ENCODE results near the gene CMKLR1. TPM values are rescaled to one million over a fixed set of nuclear protein-coding genes. Genes with fewer than 3 reads are reported as not detected.
A peak's percentile ranks its signal among the peaks of the same experiment; 100 is the strongest.

CMKLR1 gene
- total RNA-seq, 1 experiment from 2014 or later: 0.24 TPM

DNA sequence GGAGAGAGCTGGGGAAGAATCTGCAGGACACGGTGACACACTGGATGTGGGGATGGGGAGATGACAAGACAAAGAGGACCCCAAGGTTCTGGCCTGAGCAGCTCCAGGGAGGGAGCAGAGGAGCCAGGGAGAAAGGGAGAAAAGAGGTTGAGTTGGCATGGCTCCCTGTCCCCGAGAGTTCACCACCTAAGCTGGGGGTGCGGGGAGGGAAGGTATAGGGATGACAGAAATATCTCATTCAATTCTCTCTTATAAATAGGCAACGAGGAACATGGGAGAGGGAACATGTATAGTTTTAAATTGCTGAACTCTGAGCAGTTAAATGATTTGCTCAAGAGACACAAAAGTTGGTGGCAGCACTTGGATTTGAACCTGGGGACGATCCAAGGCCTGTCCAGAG lies 85.1 kb downstream of the CMKLR1 start:
- TF ChIP-seq EZH2 (IDR thresholded peaks at IDR 0.05; ENCODE audit: borderline replicate concordance, low read depth, low read length, poor library complexity, severe bottlenecking): no peak
- TF ChIP-seq, protein P1, sequence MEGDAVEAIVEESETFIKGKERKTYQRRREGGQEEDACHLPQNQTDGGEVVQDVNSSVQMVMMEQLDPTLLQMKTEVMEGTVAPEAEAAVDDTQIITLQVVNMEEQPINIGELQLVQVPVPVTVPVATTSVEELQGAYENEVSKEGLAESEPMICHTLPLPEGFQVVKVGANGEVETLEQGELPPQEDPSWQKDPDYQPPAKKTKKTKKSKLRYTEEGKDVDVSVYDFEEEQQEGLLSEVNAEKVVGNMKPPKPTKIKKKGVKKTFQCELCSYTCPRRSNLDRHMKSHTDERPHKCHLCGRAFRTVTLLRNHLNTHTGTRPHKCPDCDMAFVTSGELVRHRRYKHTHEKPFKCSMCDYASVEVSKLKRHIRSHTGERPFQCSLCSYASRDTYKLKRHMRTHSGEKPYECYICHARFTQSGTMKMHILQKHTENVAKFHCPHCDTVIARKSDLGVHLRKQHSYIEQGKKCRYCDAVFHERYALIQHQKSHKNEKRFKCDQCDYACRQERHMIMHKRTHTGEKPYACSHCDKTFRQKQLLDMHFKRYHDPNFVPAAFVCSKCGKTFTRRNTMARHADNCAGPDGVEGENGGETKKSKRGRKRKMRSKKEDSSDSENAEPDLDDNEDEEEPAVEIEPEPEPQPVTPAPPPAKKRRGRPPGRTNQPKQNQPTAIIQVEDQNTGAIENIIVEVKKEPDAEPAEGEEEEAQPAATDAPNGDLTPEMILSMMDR (conservative IDR thresholded peaks at IDR 0.05; ENCODE audit: low read depth, low read length): no peak
- Histone ChIP-seq H3K9me3 (ENCODE audit: low read depth, low read length, poor library complexity, severe bottlenecking) (no peaks in the 10 kb centered on the region), H3K27ac (ENCODE audit: low read depth, low read length, poor library complexity, severe bottlenecking) (no peak overlapping the region), H3K4me3 (ENCODE audit: low read depth, low read length, poor library complexity, severe bottlenecking) (no peak overlapping the region), H3K36me3 (ENCODE audit: insufficient read depth, low read length, poor library complexity, severe bottlenecking) (no peaks in the 10 kb centered on the region), H3K4me1 (ENCODE audit: insufficient read depth, low read length, poor library complexity, severe bottlenecking) (no peaks in the 10 kb centered on the region), H3K27me3 (replicated peaks; ENCODE audit: insufficient read depth, low read depth, low read length, poor library complexity) (peaks cover 65% of the 10 kb centered on the region)
- no peak for DNase-seq (ENCODE audit: low spot score)
- BruUV-seq (replicated peaks): no TSS peak
- POLR2A ChIA-PET (ENCODE audit: low non-redundant PET): no interaction called here
- intact Hi-C loops (cut with micrococcal nuclease; ENCODE audit: unreplicated experiment): loop anchor here (10.0 kb wide), 1 partner anchor 201 kb away; no protein-coding TSS in a partner anchor
- CTCF ChIA-PET: interaction anchor here (0.6 kb wide), 1 partner anchor 210 kb away, joined by 7 read pairs; no protein-coding TSS in a partner anchor

DNA sequence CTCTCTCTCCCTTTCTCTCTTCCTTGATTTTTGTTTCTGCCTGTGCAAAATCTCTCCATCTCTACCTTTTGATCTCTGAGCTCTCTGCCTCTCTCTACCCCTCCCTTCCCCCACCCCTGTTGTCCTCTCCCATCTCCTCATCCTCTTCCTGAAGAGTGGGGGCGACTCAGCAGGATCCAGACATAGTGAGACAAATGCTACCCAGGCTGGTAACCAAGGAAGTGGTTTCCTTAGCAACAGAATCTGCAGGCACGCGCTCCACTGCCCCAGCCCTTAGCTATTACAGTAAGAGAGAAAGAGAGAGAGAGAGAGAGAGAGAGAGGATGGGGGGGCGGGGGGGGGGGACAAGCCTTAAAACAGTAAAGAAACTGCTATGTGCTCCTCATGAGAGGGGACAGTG lies 85.6 kb downstream of the CMKLR1 start:
- Histone ChIP-seq H3K27ac (ENCODE audit: low read depth, low read length, poor library complexity, severe bottlenecking) (no peak overlapping the region), H3K27me3 (replicated peaks; ENCODE audit: insufficient read depth, low read depth, low read length, poor library complexity) (peaks cover 69% of the 10 kb centered on the region), H3K9me3 (ENCODE audit: low read depth, low read length, poor library complexity, severe bottlenecking) (no peaks in the 10 kb centered on the region), H3K4me1 (ENCODE audit: insufficient read depth, low read length, poor library complexity, severe bottlenecking) (no peaks in the 10 kb centered on the region), H3K4me3 (ENCODE audit: low read depth, low read length, poor library complexity, severe bottlenecking) (no peak overlapping the region), H3K36me3 (ENCODE audit: insufficient read depth, low read length, poor library complexity, severe bottlenecking) (no peaks in the 10 kb centered on the region)
- POLR2A ChIA-PET (ENCODE audit: low non-redundant PET): no interaction called here
- BruUV-seq (replicated peaks): no TSS peak
- TF ChIP-seq, protein P1 (conservative IDR thresholded peaks at IDR 0.05; ENCODE audit: low read depth, low read length): no peak
- TF ChIP-seq EZH2 (IDR thresholded peaks at IDR 0.05; ENCODE audit: borderline replicate concordance, low read depth, low read length, poor library complexity, severe bottlenecking): no peak
- CTCF ChIA-PET: interaction anchor here (0.6 kb wide), 1 partner anchor 210 kb away, joined by 7 read pairs; no protein-coding TSS in a partner anchor
- intact Hi-C loops (cut with micrococcal nuclease; ENCODE audit: unreplicated experiment): loop anchor here (10.0 kb wide), 1 partner anchor 201 kb away; no protein-coding TSS in a partner anchor
- DNase-seq (ENCODE audit: low spot score): peak; percentile 13

DNA sequence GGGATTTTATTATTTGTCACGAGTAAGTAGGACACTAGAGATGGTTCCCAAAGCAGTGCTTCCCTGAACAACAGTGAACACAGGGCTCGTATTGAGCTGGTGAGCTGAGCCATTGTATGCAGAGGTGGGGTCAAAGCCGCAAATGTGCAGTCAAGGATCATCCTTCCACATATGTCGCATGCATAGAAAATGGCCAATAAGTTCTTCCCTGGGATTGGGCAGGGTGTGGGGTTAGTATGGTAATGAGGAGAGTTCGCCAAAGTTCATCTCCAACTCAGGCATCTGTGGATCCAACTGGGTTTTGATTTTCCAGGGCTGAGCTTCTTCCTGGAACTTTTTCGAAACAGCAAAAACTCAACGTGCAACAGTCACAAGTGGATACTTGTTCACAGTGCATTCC lies 86.6 kb downstream of the CMKLR1 start:
- ChIA-PET POLR2A (ENCODE audit: low non-redundant PET) (no interaction called here), CTCF (no interaction called here)
- BruUV-seq (replicated peaks): no TSS peak
- Histone ChIP-seq H3K4me3 (ENCODE audit: low read depth, low read length, poor library complexity, severe bottlenecking) (no peak overlapping the region), H3K4me1 (ENCODE audit: insufficient read depth, low read length, poor library complexity, severe bottlenecking) (no peaks in the 10 kb centered on the region), H3K27me3 (replicated peaks; ENCODE audit: insufficient read depth, low read depth, low read length, poor library complexity) (peaks cover 72% of the 10 kb centered on the region), H3K27ac (ENCODE audit: low read depth, low read length, poor library complexity, severe bottlenecking) (no peak overlapping the region), H3K9me3 (ENCODE audit: low read depth, low read length, poor library complexity, severe bottlenecking) (no peaks in the 10 kb centered on the region), H3K36me3 (ENCODE audit: insufficient read depth, low read length, poor library complexity, severe bottlenecking) (no peaks in the 10 kb centered on the region)
- TF ChIP-seq EZH2 (IDR thresholded peaks at IDR 0.05; ENCODE audit: borderline replicate concordance, low read depth, low read length, poor library complexity, severe bottlenecking): no peak
- TF ChIP-seq, protein P1 (conservative IDR thresholded peaks at IDR 0.05; ENCODE audit: low read depth, low read length): no peak
- intact Hi-C loops (cut with micrococcal nuclease; ENCODE audit: unreplicated experiment): loop anchor here (10.0 kb wide), 1 partner anchor 202 kb away; no protein-coding TSS in a partner anchor
- DNase-seq (ENCODE audit: low spot score): no peak

Data from A673 (cell line).